ENCODE measurements around the gene SPPL3. TPM values are rescaled to one million over a fixed set of nuclear protein-coding genes. Genes with fewer than 3 reads are reported as not detected.
"Not testable (repeated sequence)": the region's sequence is repeated elsewhere in the genome, so short reads cannot be mapped to it uniquely, and the experiment has no call there.

Gene SPPL3
- total RNA-seq, 1 experiment from 2014 or later, result 12.5 TPM

DNA sequence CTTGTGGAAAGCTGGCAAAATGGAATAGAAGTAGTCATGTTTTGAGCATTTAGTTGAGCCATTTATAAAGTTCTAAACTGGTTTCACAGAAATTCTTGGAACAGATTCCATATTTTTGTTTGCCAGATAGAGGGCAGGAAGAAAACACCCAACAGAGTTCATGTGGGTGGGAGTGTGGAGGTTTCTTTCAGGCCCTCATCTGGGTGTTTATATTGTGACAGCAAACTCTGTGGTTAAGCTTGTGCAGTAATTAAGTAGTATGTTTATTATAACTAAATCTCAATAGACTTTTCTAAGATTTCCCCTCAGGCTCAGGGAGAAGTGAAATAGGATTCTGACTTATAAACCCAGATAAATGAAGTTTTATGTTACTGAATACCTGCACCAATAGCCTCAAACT is 57.4 kb downstream of the SPPL3 start:
- no peak for DNase-seq (ENCODE audit: extremely low read depth, low read depth)

DNA sequence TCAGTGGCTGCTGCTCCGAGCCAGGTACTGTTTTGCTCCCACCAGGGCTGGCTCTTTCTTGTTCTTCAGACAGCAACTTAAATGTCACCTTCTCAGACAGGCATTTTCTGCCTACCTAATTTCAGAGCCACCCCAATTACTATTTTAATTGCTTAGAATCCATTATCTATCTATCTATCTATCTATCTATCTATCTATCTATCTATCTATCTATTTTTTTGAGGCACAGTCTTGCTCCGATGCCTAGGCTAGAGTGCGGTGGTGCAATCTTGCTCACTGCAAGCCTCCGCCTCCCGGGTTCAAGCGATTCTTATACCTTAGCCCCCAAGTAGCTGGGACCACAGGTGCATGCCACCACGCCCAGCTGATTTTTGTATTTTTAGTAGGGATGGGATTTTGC is 58.5 kb downstream of the SPPL3 start:
- DNase-seq (ENCODE audit: extremely low read depth, low read depth), result no peak

DNA sequence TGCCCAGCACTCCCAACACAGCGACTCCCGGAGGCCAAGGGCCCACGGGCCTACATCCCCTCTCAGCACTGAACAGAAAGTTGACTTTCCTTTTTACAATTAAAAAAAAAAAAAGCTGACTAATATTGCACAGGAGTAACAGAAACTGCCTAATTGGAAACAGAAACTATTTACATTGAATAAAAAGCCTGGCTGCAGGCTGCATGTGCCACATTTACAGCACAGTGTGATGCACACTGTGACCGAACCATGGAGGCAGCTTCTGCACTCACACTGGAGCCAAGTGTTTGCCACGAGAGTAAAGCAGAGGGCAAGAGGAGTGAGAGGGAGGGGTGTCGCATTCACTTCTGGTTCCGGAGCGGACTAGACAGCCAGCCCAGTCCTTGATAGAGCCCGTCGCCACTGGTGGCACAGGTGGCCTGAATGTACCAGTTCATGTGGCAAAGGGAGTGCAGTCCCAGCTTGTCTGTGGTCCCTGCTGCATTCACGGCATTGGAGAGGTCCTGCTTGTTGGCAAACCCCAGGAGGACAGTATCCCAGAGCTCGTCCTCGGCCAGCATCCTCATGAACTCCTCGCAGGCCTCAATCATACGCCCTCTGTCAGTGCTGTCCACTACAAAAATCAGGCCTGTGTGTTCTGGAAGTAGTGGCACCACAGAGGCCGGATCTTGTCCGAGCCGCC is 59.2 kb downstream of the SPPL3 start:
- DNase-seq (ENCODE audit: extremely low read depth, low read depth), result no peak

- no peak for DNase-seq (ENCODE audit: extremely low read depth, low read depth)
Observed at GRCh38 chr12:120844297-120844696, 59.9 kb downstream of the SPPL3 start.

DNA sequence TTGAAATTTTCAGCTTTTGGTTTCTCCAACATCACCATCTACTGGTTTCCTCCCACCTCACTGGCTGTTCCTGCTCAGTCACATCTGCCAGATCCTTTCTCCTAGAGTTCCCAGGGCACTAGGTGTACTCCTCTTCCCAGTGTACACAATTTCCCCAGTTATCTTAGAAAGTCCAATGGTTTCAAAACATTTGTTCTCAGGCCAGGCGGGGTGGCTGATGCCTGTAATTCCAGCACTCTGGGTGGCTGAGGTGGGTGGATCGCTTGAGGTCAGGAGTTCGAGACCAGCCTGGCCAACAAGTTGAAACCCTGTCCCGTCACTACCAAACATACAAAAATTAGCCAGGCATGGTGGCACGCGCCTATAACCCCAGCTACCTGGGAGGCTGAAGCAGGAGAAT is 60.7 kb downstream of the SPPL3 start:
- no peak for DNase-seq (ENCODE audit: extremely low read depth, low read depth)

GRCh38 chr12:120842595-120842994 is 61.6 kb downstream of the SPPL3 start:
- DNase-seq (ENCODE audit: extremely low read depth, low read depth), result no peak

- DNase-seq (ENCODE audit: extremely low read depth, low read depth), result no peak
Observed at GRCh38 chr12:120841525-120841924, 62.6 kb downstream of the SPPL3 start.

GRCh38 chr12:120839503-120839902 is 64.7 kb downstream of the SPPL3 start:
- no peak for DNase-seq (ENCODE audit: extremely low read depth, low read depth)

DNA sequence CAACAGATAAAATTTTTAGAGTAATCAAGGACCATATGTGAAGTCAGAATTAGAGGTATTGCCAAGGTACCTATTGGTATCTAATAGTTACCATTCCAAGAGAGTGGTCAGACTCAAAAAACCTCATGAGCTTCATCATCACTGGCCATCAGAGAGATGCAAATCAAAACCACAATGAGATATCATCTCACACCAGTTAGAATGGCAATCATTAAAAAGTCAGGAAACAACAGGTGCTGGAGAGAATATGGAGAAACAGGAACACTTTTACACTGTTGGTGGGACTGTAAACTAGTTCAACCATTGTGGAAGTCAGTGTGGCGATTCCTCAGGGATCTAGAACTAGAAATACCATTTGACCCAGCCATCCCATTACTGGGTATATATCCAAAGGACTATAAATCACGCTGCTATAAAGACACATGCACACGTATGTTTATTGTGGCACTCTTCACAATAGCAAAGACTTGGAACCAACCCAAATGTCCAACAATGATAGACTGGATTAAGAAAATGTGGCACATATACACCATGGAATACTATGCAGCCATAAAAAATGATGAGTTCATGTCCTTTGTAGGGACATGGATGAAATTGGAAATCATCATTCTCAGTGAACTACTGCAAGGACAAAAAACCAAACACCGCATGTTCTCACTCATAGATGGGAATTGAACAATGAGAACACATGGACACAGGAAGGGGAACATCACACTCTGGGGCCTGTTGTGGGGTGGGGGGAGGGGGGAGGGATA is 65.4 kb downstream of the SPPL3 start:
- not testable (repeated sequence) for DNase-seq (ENCODE audit: extremely low read depth, low read depth)

DNA sequence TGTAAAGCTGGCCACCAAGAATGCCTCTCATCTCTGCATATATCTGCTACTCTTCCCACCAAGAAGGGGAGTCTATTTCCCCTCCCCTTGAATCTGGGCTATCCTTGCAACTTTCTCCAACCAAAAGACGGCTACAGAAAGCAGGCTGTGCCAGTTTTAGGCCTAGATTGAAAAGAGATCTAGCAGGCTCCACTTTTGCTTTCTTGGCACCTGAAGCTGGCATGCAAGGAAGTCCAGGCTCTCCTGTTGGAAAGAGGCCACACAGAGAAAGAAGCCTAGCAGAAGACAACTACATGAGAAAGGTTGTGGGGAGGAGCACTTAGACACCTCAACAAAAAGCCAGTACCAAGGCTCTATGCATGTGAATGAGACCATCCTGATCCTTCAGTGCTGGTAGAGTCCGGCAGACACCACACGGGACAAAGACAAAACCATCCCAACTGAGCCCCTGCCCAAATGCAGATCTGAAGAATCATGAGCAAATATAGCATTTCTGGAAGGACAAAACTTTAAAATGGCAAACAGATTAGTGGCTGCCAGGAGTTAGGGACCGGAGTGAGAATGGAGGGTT is 68.0 kb downstream of the SPPL3 start:
- DNase-seq (ENCODE audit: extremely low read depth, low read depth), result no peak

DNA sequence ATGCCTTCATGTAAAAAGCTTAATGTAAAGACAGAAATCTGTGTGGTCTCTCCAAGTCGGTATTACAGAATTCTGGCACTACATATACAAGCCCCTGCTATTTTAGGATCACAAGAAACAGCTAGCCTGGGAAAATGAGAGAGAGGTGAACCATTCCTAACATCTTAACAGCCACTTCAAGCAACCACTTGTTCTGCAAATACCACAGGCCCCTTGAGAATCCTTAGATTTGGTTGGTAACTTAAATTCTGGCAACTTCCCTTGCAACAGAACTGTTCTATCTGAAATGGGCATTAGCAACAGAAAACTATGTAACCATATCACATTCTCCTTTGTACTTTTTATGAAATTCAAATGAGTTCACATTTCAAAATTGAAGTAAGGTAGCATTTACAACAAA is 68.5 kb downstream of the SPPL3 start:
- no peak for DNase-seq (ENCODE audit: extremely low read depth, low read depth)

DNA sequence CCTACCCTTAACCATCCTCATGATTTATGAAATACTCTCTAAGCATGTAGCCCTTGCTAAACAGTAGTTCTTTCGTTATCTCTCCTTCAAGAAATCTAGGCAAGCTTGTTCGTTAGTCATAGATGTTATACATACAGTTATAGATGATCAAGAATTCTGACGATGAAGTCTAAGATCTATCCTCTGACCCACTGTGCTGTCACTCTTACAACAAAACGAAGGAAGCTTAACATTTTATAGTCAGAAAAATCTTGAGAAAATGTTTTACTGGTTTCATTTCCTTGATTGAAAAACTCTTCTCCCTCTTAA is 68.9 kb downstream of the SPPL3 start:
- no peak for DNase-seq (ENCODE audit: extremely low read depth, low read depth)

DNA sequence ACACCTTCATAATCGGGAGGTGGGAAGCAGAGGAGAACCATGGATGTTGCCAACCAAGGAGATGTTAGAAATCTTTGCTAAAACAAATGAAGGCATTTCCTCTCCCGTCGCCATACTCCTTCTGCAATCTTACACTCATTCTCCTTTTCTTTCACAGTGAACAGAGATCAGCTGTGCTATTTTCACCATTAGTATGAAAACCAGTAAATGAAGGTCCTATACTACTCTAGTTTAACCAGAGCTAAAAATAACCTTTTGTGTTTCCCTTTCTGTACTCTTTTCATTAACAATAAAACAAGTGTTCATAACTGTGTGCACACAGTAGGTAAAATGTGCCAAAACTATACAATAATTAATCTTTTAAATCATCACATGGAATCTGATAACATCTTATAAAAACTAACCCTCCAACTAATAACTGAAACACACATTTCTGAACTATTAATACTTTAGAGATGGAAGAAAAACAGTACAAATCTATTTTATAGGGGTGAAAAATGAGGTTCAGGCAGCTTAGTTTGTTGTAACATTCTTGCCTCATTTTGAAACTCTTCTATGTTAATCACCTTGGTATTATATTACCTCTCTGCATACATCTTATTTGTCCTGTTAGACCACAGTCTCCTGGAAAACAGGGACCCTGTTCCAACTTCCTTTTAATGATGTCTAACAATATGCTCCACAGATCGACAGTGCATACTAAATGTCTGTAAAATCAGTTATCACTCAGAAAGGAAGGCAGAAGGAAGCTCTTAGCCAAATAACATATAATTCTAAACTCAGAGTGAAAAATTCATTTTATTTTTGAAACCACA is 69.5 kb downstream of the SPPL3 start:
- no peak for DNase-seq (ENCODE audit: extremely low read depth, low read depth)

DNA sequence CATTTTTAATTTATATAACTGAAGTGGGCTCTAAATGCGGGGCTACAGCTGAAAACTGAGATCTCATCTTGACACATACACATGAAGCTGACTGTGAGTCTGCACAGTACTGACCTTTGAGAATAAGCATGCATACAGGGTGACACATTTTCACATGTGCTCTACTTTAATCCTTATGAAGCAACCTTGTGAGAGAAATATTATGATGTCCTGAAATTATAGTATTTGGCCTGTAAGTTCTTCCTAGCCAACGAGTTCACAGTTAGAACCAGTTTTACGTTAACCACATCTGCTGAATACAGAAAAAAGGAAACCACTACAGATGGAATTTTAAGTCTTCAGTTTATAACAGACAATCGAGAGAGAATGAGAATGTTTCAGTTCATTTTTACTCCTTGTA is 70.3 kb downstream of the SPPL3 start:
- no peak for DNase-seq (ENCODE audit: extremely low read depth, low read depth)

DNA sequence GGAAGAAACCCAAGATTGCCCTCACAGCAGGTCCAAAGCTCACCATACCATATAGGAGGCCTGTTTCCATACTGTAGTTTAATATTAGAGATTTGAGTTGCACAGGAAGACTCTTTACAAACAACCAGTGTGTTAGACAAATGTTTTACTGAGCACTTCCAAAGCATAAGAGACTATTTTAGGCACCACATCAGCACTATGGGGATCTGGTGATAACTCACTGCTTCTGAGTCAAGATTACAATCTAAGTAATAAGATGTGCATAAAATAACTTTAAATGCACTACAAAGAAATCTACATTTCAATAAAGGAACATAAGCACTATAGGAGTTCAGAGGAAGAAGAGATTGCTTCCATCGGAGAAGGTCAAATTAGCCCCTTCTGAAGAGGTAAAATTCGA is 71.4 kb downstream of the SPPL3 start:
- DNase-seq (ENCODE audit: extremely low read depth, low read depth), result no peak

- DNase-seq (ENCODE audit: extremely low read depth, low read depth), result no peak
Observed at GRCh38 chr12:120831648-120832267, 72.4 kb downstream of the SPPL3 start.

DNA sequence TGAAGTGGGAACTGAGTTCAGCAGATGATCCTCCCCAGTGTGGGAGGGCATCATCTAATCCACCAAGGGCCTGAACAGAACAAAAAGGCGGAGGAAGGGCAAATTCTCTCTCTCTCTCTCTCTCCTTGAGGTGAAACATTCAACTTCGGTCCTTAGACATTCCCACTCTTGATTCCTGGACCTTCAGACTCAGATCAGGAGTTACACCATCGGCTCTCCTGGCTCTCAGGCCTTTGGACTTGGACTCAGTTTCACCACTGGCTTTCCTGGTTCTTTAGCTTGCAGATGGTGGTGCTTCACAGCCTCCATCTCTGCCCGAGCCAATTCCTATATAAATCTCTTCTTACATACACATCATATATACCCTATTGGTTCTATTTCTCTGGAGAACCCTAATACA is 73.2 kb downstream of the SPPL3 start:
- DNase-seq (ENCODE audit: extremely low read depth, low read depth), result no peak

DNA sequence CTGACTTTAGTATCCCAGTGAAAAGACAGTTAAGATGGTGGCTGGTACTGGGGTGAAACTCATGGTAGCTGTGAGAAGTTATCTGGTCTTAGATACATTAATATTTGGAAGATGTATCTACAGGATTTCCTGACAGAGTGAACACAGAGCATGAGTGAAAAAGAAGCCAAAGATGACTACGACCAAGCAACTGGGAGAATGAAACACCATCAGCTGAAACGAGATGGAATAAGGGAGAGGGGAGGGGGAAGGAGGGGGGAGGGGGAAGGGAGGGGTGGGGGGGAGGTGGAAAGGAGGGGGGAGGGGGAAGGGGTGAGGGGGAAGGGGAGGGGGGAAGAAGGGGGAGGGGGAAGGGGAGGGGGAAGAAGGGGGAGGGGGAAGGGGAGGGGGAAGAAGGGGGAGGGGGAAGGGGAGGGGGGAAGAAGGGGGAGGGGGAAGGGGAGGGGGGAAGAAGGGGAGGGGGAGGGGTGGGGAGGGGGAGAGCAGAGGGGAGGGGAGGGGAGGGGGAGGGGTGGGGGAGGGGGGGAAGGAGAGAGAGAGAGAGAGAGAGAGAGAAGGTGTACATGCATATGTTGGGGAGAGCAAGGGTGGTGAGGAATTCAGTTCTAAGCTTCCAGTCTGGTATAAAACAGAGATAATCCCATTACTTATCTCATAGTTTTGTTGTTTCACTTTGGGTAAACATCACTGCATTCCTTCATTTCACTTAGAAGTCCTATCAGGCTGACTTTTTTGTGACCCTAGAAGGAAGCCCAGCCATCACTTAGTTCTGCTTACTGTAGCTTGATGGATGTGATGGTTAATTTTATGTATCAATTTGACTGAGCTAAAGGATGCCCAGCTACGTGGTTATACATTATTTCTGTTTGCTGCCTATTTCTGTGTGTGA is 73.9 kb downstream of the SPPL3 start:
- DNase-seq (ENCODE audit: extremely low read depth, low read depth), result no peak

GRCh38 chr12:120826335-120826734 is 77.8 kb downstream of the SPPL3 start:
- no peak for DNase-seq (ENCODE audit: extremely low read depth, low read depth)

DNA sequence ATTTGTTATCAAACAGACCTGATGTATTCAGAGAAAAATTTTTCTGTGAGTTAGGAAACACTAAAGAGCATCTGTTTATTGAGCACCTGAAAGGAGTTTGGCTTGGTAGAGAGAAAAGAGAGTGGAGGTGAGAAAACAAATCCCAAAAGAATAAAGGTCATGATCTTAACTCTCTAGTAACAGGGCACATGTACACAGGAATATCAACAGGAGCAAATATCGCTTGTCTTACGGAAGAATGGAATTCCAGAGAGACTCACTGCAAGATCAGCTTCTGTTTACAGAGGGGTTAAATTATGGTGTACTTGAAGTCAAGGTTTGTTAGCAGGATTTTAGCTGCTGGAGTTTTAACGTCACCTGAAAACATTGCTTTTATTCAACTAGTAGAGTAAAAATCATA is 78.8 kb downstream of the SPPL3 start:
- DNase-seq (ENCODE audit: extremely low read depth, low read depth), result no peak

Measured in NCI-H460 (cell line).